NCI-H2196 treated with DMSO at 0.1 percent for 48 hours (cell line): Measurements from ENCODE around the gene TRAPPC10.

Experiments used
- DNase-seq: peaks from one replicate; lab custom pipeline; 2025; ENCODE audit not compliant: unreplicated experiment; lab: John Stamatoyannopoulos, UW

The TRAPPC10 gene

GRCh38 chr21:43982489-43983078, 29.5 kb upstream of the TRAPPC10 start:
- DNase-seq = no peak

GRCh38 chr21:43983390-43983789, 28.7 kb upstream of the TRAPPC10 start:
- DNase-seq = no peak

DNA sequence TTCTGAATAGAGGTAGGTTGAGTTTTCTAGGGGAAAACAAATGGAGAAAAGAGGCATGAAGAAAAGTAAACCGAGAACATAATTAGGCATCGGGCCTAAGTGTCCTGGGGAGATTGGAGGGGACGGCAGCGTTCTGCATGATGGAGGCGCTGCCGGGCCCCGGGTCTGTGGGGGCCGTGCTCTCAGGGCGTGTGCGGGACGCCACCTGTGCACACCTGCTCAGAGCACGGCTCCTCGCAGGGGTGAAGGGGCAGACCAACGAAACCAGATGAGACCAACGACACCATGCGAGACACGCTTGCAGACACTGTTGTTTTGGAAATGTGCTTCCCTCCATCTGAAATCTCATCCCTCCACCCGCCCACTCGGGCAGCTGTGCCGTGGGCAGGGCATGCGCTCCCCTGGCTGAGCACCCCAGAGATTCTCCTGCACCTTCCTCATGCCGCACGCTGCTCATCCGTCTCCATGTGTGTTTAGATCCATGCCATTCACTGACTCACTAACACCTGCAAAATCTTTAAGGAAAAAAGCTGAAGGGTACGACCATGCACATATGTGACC, 28.2 kb upstream of the TRAPPC10 start:
- no peak for DNase-seq

DNA sequence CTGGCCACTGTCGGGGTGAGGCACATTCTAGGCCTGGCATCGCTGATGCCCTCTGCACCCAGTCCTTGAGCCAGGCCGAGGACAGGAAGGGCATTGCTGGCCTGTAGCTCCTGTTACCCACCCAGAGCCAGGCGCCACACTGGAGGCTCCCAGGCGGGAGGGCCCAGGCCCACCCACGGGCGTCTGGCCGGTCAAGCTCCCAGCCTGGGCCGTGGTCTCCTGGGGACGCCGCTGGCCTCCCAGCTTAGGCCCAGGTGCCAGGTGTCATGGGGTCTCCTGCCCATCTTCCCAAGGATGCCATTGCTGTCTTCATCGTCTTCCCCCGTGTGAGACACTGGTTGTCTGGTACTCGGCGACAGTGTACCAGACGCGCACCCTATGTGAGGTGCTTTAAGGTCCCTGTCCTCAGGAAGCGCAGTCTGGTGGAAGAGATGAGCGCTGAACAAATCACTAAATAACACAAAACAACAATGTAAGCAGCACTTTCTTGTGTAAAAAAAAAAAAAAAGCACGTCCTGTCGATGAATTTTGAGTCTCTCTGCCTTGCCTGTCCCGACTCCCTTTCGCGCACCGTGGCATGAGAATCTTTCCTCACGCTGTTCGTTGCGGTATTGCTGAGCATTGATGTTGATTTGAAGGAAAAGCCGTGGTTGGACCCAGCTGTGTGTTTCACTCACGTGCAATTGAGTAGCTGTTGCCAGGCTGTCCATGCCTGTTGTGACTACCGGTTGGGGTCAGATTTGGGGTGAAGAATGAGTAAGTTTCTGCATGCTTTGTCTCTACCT, 27.0 kb upstream of the TRAPPC10 start:
- DNase-seq = no peak

- DNase-seq = no peak
Observed at GRCh38 chr21:43985690-43986251, 26.3 kb upstream of the TRAPPC10 start.

- no peak for DNase-seq
Observed at GRCh38 chr21:43986544-43987451, 25.3 kb upstream of the TRAPPC10 start.

DNA sequence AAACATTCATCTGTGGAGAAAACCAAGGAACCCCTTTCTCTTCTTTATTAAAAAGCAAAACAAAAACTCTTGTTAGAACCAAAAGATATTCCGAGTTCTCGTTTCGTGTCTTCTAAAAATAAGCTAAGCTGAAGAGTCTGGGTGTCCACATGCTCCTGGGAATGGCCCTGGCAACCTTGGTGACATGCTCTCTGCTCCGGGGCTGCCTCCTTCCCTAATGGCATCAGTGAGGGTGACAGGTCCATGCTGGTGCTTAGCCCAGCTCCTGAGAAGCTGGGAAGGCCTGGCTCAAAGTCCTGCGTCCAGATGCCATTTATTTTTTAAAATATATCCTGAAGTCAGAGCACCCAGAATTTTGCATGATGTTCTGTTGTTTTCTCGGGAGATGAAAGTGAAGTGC, 24.6 kb upstream of the TRAPPC10 start:
- DNase-seq = no peak

DNA sequence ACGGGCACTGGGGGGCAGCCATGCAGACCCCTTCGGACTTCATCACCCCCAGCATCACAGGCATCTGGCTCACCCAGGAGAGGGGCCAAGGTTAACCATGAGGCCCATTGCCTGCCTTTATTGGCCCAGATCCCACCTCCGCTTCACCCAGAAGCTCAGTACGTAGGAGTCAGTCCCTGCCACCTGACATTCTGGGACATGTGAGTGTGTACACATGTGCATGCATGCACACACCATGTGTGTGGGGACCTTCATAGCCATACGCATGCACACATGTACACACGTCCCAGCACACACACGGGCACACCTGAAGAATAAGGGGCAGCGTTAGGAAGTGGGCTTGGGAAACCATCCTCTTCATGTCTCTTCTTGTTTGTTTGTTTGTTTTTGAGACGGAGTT, 24.1 kb upstream of the TRAPPC10 start:
- DNase-seq = no peak

- no peak for DNase-seq
Observed at GRCh38 chr21:43988506-43989230, 23.4 kb upstream of the TRAPPC10 start.

- DNase-seq = no peak
Observed at GRCh38 chr21:43989401-43989800, 22.7 kb upstream of the TRAPPC10 start.

DNA sequence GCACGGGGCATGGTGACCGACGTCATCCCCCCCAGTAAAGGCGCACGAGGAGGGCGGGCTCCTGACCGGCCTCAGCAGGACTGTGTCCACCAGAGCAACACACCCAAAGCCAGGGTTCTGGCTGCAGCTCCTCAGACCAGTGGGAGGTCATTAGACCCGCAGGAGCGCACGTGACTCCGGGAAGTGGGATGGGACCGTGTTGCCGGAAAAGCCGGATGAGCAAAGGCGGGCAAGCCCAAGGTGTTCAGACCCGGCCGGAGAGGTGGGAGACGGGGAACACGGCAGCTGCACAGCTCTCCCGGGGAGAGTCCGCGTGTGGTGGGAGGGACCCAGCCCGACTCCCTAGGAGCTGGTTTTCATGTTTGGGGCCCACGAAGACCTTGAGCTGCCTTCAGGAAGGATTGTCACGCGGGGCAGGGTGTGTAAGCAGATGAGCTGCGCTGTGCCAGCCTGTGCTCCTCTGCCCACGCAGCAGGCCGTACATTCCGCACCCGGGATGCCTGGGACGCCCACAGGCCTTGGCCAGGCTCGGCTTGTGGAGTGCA, 20.6 kb upstream of the TRAPPC10 start:
- no peak for DNase-seq

GRCh38 chr21:43992121-43992520, 20.0 kb upstream of the TRAPPC10 start:
- no peak for DNase-seq

GRCh38 chr21:43993420-43993934, 18.6 kb upstream of the TRAPPC10 start:
- no peak for DNase-seq

DNA sequence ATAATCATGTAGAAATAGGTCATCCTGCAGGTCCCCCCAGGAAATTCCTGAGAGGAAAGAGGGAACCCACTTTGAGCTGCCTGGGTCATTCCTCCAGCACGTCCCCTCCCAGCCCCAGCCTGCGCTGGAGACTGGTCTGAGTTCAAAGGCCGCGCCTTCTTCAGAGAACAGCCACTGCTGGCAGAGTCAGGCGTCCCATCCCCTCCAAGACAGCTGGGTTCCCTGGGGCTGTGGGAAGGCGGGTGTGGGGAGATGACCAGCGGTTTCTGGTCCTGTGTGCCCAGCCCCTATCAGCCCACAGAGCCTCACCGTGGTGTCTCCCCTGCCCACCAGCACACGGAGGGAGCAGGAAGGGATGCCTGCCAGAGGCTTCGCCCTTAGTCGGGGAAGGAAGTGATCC, 18.0 kb upstream of the TRAPPC10 start:
- DNase-seq = no peak

DNA sequence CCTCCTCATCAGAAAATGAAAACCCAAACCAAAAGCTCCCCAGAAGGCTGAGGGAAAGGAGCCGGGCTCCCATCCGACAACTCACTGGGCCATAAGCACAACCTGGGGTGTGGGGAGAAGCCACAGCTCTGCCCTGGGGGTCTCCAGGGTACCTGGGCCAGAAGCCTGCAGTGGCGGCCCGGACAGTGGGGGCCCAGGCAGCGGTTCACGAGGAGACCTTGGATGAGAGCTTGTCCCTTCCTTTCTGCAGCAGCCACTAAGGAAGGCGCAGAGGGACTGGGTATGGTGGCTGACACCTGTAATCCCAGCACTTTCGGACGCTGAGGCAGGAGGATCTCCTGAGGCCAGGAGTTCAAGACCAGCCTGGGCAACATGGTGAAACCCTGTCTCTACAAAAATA, 17.5 kb upstream of the TRAPPC10 start:
- no peak for DNase-seq

DNA sequence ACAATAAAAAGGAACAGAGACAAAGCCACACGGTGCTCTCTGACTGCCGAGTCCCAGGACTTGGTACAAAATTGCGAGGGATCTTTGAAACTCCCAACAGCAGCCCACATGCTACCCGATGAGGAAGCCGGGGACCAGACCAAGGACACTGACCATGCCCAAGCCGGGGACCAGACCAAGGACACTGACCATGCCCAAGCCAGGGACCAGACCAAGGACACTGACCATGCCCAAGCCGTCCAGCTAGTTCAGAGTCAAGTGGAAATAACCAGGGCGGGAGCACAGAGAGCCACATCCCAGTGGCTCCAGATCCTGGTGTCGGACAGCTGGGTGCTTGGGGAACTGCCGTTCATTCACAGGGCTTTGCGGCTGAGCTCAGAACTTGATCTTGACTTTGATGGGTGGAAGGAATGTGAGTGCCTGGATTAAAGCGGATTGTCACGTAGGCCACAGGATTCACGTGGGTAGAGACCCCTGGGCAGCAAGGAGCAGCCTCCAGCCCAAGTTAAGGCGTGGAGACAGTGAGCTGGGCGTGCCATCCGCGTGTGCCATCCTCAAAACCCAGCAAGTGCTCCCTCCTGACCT, 16.5 kb upstream of the TRAPPC10 start:
- no peak for DNase-seq

GRCh38 chr21:43997766-43998742, 14.1 kb upstream of the TRAPPC10 start:
- DNase-seq = no peak

DNA sequence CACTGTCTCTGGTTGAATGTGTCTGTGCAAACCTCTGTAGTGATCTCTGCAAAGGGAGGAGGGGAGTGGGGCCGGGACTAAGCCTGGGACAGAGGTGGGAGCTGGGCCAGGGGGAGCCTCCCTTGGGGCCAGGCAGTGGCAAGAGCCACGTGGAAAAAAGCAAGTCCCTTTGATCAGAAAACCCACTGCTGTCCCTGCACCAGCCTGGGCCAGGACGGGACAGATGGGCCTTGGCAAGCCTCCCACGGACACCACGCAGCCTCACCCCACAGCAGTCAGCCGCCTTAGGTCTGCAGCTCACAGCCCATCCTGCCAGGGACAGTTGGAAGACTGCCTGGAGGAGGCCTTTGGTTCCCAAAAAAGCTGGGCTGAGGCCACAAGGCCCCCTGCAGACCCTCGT, 11.7 kb upstream of the TRAPPC10 start:
- no peak for DNase-seq
